Measurements from ENCODE around the gene RAB40C. TPM values are rescaled to one million over a fixed set of nuclear protein-coding genes. Genes with fewer than 3 reads are reported as not detected.

Gene RAB40C
- total RNA-seq, 1 experiment from 2014 or later: 30.7 TPM

DNA sequence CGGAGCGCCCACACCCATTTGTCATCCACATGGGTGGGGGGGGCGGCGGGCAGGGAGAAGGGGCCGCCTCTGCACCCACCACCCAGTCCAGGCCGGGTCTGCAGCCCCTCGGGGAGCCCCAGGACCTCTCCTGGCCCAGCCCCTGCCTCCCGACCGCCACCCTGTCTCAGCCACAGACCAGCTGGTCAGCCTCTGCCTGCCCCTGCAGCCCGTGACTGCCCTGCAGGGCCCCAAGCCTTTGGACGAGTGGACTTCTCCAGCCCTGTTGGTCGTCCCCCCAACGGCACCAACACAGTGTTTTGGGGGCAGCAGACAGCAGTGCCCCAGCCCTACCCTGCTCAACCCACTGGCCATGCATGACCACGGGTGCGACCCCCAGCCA lies 28.5 kb upstream of the RAB40C start:
- DNase-seq (ENCODE audit: low read depth, low spot score) (no peak), ATAC-seq (no peak)
- Histone ChIP-seq H3K27ac (ENCODE audit: low read length) (no peak overlapping the region), H3K9me3 (ENCODE audit: control insufficient read depth, insufficient read depth, low read depth, low read length) (no peaks in the 10 kb centered on the region), H3K4me1 (ENCODE audit: control insufficient read depth, insufficient read depth, low read length) (peaks cover 44% of the 10 kb centered on the region), H3K36me3 (ENCODE audit: control insufficient read depth, insufficient read depth, low read length) (no peaks in the 10 kb centered on the region), H3K4me3 (ENCODE audit: low read depth in 2 of 2, low read length in 2 of 2) (no peak overlapping the region), H3K27me3 (ENCODE audit: control insufficient read depth, insufficient read depth, low read length) (no peaks in the 10 kb centered on the region)
- TF ChIP-seq, protein P1, sequence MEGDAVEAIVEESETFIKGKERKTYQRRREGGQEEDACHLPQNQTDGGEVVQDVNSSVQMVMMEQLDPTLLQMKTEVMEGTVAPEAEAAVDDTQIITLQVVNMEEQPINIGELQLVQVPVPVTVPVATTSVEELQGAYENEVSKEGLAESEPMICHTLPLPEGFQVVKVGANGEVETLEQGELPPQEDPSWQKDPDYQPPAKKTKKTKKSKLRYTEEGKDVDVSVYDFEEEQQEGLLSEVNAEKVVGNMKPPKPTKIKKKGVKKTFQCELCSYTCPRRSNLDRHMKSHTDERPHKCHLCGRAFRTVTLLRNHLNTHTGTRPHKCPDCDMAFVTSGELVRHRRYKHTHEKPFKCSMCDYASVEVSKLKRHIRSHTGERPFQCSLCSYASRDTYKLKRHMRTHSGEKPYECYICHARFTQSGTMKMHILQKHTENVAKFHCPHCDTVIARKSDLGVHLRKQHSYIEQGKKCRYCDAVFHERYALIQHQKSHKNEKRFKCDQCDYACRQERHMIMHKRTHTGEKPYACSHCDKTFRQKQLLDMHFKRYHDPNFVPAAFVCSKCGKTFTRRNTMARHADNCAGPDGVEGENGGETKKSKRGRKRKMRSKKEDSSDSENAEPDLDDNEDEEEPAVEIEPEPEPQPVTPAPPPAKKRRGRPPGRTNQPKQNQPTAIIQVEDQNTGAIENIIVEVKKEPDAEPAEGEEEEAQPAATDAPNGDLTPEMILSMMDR (IDR thresholded peaks at IDR 0.05): no peak
- ChIA-PET CTCF (no interaction called here), POLR2A (no interaction called here)
- in situ Hi-C loops (cut with HindIII; ENCODE audit: low pct_unique_long_range_greater_than_20kb, low sequenced_read_pairs) (no loop called here), intact Hi-C loops (cut with micrococcal nuclease; ENCODE audit: unreplicated experiment) (no loop called here)
- BruUV-seq (replicated peaks): no TSS peak

DNA sequence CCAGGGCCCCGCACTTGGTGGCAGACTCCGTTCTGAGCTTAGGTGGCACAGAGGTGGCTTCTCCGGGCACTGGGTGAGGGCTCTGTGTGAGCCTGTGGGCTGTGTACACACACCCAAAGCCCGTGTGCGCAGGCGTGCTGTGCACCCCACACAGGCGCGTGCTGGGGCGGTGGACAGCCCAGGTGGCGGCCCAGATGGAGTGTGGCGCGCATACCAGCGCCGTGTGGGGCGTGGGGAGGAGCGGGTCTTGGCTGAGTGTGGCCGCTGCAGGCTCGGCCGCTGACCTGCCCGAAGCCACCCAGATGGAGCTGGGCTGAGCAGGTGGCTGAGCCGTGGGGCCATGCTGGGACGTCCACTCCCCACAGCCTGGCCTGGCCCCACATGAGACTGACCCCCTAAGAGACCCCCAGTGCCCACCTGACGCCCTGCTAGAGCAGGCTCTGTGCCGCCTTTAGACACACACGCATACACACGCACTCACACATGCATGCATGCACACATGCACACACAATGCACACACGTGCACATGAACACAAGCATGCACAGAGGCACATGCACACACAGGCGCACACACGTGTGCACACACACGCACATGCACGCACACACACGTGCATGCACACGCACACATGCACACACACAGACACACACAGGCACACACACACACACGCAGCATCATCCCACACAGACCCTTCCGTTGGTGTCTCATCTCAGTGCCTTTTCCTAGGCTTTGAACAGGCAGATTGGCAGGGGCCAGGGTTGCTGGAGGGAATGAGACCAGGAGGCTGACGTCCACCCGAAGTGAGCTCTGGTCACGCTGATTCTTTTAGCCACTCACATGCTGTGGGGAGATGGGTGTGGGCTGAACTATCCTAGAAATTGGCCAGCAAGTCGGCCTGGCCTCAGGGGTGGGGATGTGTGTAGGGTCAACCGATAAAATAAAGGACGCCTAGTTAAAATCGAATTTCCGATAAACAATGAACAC lies 27.6 kb upstream of the RAB40C start:
- in situ Hi-C loops (cut with HindIII; ENCODE audit: low pct_unique_long_range_greater_than_20kb, low sequenced_read_pairs) (no loop called here), intact Hi-C loops (cut with micrococcal nuclease; ENCODE audit: unreplicated experiment) (no loop called here)
- no peaks in the 10 kb centered on the region for H3K9me3 ChIP-seq (ENCODE audit: control insufficient read depth, insufficient read depth, low read depth, low read length)
- H3K4me3 ChIP-seq (ENCODE audit: low read depth in 2 of 2, low read length in 2 of 2): no peak overlapping the region
- no peaks in the 10 kb centered on the region for H3K36me3 ChIP-seq (ENCODE audit: control insufficient read depth, insufficient read depth, low read length)
- no peak overlapping the region for H3K27ac ChIP-seq (ENCODE audit: low read length)
- ATAC-seq (no peak), DNase-seq (ENCODE audit: low read depth, low spot score) (no peak)
- no TSS peak for BruUV-seq (replicated peaks)
- TF ChIP-seq, protein P1 (IDR thresholded peaks at IDR 0.05): no peak
- TF ChIP-seq POLR2AphosphoS5 (IDR thresholded peaks at IDR 0.05; ENCODE audit: low read depth, low read length) (no peak), SIN3A (IDR thresholded peaks at IDR 0.05; ENCODE audit: borderline replicate concordance, insufficient read depth, low read depth, low read length) (no peak), TCF7L2 (IDR thresholded peaks at IDR 0.05; ENCODE audit: low read depth, low read length) (no peak)
- TF ChIP-seq, protein P2, sequence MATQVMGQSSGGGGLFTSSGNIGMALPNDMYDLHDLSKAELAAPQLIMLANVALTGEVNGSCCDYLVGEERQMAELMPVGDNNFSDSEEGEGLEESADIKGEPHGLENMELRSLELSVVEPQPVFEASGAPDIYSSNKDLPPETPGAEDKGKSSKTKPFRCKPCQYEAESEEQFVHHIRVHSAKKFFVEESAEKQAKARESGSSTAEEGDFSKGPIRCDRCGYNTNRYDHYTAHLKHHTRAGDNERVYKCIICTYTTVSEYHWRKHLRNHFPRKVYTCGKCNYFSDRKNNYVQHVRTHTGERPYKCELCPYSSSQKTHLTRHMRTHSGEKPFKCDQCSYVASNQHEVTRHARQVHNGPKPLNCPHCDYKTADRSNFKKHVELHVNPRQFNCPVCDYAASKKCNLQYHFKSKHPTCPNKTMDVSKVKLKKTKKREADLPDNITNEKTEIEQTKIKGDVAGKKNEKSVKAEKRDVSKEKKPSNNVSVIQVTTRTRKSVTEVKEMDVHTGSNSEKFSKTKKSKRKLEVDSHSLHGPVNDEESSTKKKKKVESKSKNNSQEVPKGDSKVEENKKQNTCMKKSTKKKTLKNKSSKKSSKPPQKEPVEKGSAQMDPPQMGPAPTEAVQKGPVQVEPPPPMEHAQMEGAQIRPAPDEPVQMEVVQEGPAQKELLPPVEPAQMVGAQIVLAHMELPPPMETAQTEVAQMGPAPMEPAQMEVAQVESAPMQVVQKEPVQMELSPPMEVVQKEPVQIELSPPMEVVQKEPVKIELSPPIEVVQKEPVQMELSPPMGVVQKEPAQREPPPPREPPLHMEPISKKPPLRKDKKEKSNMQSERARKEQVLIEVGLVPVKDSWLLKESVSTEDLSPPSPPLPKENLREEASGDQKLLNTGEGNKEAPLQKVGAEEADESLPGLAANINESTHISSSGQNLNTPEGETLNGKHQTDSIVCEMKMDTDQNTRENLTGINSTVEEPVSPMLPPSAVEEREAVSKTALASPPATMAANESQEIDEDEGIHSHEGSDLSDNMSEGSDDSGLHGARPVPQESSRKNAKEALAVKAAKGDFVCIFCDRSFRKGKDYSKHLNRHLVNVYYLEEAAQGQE (IDR thresholded peaks at IDR 0.05; ENCODE audit: insufficient read depth in 1 of 2, low read depth in 2 of 2, low read length in 1 of 2): no peak
- H3K27me3 ChIP-seq (ENCODE audit: control insufficient read depth, insufficient read depth, low read length): no peaks in the 10 kb centered on the region
- CTCF ChIA-PET: no interaction called here
- peaks cover 52% of the 10 kb centered on the region for H3K4me1 ChIP-seq (ENCODE audit: control insufficient read depth, insufficient read depth, low read length)
- POLR2A ChIA-PET: interaction anchor here (0.5 kb wide), 1 partner anchor 164 kb away, joined by 3 read pairs; the partner anchor contains the start of gene CCDC78
